ENCODE measurements around the gene DGKZ.

GRCh38 chr11:46357483-46357936 lies 10.2 kb downstream of the DGKZ start:
- TF ChIP-seq, protein P1, sequence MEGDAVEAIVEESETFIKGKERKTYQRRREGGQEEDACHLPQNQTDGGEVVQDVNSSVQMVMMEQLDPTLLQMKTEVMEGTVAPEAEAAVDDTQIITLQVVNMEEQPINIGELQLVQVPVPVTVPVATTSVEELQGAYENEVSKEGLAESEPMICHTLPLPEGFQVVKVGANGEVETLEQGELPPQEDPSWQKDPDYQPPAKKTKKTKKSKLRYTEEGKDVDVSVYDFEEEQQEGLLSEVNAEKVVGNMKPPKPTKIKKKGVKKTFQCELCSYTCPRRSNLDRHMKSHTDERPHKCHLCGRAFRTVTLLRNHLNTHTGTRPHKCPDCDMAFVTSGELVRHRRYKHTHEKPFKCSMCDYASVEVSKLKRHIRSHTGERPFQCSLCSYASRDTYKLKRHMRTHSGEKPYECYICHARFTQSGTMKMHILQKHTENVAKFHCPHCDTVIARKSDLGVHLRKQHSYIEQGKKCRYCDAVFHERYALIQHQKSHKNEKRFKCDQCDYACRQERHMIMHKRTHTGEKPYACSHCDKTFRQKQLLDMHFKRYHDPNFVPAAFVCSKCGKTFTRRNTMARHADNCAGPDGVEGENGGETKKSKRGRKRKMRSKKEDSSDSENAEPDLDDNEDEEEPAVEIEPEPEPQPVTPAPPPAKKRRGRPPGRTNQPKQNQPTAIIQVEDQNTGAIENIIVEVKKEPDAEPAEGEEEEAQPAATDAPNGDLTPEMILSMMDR (conservative IDR thresholded peaks at IDR 0.05; ENCODE audit: low read length) = no peak
- TF ChIP-seq EZH2phosphoT487 (IDR thresholded peaks at IDR 0.05; ENCODE audit: borderline replicate concordance) = no peak

Measured in Loucy (cell line).